HG03066 (cell line): ENCODE results near the gene TRMT44.

Source experiments
- ATAC-seq: cut with Tn5 transposase; IDR thresholded peaks from one replicate; pipeline ENCODE4 v1.9.1; 2021; ENCODE audit warnings: low read depth; ENCODE audit not compliant: unreplicated experiment

TRMT44 gene, protein sequence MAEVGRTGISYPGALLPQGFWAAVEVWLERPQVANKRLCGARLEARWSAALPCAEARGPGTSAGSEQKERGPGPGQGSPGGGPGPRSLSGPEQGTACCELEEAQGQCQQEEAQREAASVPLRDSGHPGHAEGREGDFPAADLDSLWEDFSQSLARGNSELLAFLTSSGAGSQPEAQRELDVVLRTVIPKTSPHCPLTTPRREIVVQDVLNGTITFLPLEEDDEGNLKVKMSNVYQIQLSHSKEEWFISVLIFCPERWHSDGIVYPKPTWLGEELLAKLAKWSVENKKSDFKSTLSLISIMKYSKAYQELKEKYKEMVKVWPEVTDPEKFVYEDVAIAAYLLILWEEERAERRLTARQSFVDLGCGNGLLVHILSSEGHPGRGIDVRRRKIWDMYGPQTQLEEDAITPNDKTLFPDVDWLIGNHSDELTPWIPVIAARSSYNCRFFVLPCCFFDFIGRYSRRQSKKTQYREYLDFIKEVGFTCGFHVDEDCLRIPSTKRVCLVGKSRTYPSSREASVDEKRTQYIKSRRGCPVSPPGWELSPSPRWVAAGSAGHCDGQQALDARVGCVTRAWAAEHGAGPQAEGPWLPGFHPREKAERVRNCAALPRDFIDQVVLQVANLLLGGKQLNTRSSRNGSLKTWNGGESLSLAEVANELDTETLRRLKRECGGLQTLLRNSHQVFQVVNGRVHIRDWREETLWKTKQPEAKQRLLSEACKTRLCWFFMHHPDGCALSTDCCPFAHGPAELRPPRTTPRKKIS

DNA sequence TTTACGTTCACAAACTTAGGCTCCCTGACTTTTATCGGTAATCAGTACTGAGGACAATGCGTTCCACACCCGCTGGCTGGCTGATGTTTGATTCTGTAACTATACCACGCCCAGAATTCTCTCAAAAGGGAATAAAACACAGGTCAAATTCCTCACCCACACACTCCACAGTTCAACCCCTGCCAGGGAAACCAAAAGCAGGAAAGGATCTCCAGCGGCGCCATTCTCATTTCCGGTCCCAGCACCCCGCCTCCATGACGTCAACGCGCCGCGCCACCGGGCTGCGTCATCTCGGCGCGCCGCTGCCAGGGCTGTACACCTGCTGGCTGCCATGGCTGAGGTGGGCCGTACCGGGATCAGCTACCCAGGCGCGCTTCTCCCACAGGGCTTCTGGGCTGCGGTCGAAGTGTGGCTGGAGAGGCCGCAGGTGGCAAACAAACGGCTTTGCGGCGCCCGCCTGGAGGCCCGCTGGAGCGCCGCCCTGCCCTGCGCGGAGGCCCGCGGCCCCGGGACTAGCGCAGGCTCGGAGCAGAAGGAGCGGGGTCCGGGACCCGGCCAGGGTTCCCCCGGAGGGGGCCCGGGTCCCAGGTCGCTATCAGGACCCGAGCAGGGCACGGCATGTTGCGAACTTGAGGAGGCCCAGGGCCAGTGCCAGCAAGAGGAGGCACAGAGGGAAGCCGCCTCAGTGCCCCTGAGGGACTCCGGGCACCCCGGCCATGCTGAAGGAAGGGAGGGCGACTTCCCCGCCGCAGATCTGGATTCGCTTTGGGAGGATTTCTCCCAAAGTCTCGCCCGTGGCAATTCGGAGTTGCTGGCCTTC, at the start of gene TRMT44, which contains the start of gene ACOX3:
TSS of gene TRMT44 (plus strand) at position 286 of the 820 bp plus-strand sequence. CDS start at position 332, 46 bp downstream.
TSS of gene ACOX3 (minus strand) at position 232 of the 820 bp plus-strand sequence. CDS start 24,202 bp downstream, outside the sequence.
- ATAC-seq = peak; percentile 77

DNA sequence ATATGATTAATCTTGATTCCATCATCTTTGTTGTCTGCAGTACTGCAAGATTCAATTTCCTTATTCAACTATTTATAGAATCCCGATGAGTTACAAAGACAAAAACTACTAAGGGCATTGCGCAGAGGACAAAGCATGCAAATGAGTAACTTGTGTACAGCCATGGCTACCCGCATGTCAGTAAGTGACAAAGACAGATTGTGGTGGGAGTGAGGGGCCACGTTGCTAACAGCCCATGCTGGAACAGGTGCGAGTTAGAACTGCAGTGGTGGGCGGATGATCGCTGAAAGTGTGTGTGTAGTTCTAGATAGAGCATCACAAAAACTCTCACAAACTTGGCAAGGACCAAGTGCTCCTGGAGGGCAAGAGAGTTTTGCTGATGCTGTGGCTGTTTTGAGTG, 49.5 kb upstream of the TRMT44 start:
- ATAC-seq = no peak

DNA sequence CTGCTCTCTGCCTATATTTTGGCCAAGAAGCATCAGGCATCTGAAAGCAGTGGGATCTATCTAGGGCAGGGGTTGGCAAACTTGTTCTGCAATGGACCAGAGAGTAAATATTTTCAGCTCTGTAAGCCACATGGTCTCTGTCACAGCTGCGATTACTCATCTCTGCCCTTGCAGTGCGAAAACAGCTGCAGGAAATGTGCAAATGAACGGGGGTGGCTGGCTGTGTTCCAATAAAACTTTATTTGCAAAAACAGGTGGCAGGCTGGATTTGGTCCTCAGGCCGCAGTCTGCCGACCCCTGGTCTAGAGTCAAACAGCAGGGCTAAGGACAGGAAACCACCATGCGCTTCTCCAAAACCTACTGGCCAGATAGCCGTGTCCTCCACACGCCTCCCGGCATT, 48.6 kb upstream of the TRMT44 start:
- ATAC-seq = peak; percentile 91

DNA sequence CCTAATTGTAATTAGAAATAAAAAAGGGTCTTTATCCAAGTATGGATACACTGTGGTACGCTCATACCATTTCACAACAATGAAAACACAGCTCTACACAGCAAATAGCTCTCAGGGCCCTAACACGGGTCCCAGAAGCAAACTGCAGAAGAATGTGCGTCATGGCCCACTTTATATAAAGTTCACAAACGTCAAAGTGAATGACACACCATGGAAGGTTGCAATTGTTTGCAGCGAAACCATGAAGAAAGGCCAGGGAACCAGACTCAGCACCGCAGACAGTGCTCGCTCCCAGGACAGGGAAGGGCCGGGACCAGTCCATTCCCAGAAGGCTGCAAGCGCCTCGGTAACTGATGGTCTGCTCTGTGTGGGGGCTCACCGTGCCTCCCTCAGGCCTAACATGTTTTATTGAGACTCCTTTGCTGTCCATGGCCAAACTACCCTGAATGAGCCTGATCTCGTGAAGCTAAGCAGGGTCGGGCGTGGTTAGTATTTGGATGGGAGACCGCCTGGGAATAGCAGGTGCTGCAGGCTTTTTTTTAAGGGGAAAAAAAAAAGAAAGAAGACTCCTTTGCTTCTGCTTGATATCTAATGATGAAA, 47.9 kb upstream of the TRMT44 start:
- ATAC-seq = no peak

DNA sequence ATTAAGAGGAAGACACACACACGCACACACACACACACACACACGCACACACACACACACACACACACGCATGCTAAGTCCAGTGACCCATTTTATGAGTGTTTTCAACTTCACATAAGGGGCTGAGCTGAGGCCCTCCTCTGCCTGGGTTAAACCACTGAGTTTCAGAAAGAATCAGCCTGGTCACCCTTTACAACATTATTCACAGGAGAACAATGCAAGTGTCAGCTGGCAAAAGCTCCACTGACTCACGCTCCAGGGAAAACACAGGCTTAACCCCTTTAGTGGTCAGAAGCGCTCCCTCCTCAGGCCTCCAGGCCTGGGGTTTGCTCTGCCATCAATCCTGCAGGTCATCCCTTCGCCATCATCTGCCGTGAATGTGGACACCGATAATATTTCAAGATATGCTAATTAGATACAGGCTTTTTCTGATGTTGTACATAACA, 47.0 kb upstream of the TRMT44 start:
- no peak for ATAC-seq

DNA sequence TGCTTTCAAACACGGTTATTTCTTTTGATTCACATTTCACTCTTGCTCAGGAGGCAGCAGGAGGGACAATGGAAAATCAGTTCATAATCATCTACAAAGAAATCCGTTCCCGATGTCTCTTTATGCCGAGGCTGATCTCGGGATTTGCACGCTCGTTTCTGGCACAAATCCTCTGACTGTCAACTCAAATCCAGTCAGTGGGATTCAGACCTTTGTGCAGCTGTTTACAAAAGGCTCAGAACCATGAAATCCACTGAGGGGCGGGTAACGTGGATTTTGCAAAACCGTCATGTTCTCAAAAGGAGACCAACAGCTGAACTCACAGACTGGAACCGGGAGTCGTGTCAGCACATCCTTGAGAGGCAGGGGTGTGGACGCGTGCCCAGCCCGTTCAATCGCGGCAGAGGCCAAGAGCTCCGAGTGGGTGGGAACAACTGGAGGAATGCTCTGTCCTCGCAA, 46.5 kb upstream of the TRMT44 start:
- ATAC-seq = no peak

DNA sequence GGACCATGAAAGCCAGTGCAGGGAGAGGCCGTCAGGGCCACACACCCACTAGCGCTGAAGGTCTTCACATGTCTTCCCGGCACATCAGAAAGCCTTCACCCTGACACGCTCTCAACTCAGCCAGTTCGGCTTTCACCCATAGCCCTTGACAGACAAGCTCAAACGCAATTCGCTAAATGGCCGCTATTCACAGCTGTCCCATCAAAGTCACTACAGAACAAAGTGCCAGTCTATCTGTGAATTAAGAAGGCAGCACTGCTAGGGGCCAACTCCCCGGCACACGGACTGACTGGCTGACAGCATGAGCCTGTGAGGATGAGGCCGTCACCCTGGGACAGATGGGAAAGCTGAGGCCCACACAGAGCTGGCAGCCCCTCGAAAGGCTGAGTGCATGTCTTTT, 45.8 kb upstream of the TRMT44 start:
- ATAC-seq = no peak

DNA sequence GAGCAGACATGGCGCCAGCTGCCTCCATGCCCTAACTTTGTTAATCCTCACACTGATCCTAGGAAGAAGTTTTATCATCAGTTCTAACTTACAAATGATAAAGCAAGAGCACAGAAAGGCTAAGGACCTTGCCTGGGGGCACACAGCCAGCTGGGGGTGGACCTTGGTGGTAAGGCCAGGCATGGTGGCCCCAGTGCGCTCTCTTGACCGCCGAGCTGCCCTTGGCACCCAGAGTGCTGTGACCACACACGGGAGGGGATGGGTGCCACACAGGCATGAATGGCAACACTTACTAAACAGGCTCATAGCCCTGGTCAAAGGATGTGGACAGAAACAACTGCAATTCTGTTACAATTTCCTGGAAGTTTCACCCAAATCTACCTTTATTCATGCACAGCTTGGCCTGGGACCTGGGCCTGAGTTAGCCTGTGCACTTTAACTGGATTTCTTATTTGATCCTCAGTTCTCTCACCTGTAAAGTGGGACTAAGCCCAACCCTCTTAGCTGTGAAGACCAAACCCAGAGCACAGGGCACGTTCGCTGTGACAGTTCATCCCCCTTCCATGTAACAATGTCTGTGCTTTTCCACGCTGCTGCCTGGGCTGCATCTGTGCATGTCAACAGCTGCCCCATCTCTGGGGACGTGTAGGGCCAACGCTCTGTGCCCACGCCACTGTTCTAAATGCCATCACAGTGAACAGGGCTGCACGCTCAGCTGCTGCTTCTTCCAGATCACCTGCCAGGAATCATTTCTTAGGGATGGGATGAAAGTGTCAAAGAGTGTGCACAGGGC, 44.9 kb upstream of the TRMT44 start:
- ATAC-seq = no peak

DNA sequence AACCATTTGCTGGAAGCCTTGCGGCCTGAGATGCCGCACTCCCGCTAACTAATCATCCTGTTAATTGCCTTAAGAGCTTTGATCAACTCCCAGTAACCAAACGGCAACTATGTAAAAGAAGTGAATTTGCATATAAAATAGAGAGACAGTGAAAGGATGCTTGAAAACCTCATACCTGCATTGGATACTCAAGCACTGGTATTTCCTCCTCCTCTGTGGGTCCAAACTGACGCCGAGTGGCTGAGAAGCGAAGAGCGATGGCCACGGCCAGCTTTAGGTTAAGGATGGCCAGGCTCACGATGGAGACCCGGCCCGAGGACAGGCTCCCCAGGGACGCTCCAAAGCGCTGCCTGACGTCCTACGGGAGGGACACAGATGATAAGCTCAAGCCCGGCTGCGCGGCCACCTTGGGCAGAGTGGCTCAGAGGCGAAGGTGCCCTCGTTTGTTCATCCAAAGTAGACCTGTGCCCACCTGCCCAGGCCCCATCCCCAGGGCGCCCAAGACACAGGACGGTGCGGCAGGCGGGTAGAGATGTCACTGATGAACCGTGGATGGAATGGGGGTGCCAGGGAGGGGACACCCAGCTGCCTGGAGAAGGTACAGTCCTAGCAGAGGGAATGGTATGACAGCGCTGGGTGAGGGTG, 43.7 kb upstream of the TRMT44 start:
- no peak for ATAC-seq

DNA sequence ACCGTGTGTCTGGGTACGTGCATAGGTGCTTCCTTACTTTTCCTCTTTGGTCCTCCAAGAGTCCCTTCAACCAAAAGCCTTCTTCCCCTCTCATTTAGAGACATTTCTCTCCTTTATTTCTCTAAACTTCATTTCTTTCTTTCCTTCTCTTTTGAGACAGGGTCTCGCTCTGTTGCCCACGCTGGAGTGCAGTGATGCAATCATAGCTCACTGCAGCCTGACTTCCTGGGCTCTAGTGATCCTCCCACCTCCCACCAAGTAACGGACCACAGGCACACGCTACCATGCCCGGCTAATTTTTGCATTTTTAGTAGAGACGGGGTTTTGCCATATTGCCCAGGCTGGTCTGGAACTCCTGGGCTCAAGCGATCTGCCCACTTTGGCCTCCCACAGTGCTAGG, 42.2 kb upstream of the TRMT44 start:
- ATAC-seq = no peak

DNA sequence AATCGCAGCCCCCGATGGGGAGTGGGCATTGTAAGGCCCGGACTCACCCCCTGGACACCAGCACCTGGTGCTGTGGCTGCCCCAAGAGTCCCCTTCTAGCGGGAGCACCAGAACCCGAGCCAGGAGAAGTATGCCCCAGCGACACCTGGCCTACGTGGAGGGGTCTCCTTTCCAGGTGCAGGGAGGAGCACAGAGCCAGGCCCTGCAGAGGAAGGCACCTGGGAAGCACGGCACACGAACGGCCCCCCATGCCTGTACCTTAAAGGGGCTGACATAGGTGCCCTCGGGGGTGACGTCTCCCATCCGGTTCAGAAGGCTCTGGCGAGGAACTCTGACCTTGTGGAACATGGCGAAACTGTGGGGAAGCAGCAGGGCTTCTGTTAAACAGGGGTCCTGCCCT, 41.3 kb upstream of the TRMT44 start:
- no peak for ATAC-seq

DNA sequence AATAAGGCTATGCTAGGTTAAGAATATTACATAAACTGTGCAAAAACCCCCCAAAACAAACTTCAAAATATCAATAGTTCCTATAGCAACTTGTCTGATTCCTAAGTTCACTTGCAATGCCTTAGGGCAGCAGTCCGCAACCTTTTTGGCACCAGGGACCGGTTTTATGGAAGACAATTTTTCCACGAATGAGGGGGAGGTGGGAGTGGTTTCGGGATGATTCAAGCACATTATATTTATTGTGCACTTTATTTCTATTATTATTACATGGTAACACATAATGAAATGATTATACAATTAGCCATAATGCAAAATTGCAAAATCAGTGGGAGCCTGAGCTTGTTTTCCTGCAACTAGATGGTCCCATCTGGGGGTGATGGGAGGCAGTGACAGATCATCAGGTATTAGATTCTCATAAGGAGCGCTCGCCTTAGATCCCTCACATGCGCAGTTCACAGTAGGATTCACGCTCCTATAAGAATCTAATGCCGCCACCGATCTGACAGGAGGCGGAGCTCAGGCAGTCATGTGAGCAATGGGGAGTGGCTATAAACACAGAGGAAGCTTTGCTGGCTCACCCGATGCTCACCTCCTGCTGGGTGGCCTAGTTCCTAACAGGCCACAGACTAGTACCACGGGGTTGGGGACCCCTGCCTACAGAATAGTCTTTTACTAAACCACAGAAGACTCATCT, 39.8 kb upstream of the TRMT44 start:
- no peak for ATAC-seq

DNA sequence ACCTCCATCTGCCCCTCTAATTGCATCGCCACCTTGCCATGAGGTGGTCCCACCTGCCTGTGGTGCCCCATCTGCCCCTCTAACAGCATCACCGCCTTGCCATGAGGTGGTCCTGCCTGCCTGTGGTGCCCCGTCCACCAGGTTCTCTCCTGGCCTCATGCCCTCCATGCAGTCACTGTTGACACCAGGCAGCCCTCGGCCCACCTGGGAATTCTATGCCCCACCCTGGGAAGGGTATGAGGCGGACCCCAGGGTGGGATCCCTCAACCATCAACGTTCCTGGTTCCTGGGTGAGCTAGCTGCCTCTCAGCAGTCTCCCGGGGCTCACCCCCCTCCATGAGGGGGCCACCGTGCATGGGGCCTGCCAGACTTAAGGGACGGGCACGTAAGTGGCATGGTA, 38.9 kb upstream of the TRMT44 start:
- ATAC-seq = no peak

DNA sequence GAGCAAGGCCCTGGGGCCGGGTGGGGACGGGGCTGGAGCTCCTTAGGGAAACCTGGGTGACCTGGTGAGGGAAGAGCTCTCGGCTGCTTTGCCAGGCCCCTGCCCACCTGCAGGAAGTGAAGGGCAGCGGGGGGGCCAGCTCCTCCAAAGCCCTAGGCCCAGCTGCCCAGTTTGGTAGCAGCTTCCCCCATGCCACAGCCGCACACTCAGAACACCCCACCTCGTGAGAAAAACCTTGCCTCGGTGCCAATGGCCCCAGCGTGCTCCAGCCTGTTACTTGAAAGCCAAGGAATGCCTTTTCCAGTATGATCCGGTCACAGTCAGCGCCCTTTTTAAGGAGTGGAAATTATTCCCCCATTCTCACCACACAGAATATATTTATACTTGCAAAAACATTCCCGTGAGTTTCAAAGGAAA, 38.4 kb upstream of the TRMT44 start:
- ATAC-seq = no peak

DNA sequence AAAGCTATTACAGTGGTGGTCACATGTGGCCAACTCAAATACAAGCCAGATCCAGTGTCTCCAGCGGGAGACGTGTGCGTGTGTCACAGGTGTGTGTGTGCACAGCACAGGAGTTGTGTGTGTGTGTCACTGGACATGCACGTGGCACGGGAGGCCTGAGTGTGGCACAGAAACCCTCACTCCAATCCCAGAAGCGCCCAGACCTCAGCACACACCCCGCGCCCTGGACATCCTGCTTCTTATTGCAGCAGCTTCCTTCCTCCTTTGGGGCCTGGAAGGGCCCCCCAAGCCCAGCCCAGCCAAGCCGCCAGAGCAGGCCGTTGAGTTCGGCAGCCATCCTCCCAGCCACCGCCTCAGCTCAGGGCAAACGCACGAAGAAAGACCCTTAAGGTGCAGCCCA, 37.9 kb upstream of the TRMT44 start:
- ATAC-seq = no peak

DNA sequence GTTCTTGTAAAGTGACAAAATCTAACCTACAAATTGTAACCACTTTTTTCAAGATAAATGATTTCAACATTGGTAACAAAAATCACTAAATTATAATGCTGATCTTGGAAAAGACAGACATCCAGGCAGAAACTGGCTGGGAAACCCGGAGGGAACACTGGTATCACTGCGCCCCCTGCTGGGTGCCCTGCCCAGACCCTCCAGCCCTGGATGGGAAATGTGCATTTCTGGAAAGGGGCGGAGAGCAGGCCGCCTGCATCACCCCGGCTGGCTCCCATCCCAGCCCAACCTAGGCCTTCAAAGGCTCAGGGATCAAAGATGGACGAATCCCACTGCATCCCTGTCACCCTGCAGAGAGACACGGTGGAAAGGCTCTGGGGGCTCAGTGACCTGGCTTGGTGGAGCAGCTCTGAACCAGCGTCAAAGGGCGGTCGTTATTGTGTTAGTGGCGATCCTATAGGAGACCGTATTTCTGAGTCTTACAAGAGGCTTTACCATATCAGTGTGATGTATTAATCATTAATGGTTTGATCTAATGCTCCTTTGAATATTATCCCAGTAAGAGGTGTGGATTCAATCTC, 37.3 kb upstream of the TRMT44 start:
- no peak for ATAC-seq

DNA sequence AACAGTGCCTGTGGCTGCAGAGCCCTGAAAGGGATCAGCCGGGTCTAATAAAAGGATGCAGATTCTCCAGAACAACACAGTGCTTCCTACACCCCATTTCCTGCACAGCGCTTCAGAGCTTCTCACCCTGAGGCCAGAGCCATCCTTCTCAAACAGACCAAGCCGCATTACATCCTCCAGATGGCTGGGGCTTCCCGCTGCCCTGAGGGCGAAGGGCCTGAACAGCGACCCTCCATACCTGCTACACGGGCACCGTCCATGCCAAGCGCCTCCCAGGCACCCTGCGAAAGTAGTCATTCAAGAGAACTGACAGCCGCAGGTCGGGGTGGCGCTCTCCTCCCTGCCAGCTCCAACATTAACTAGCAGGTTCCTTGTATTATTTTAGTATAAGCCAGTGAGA, 36.6 kb upstream of the TRMT44 start:
- no peak for ATAC-seq
